WTC11 (cell line): ENCODE results near the gene KIF19.

ENCODE experiments used
- ATF3 ChIP-seq: sonication (generic); formaldehyde crosslinking; conservative IDR thresholded peaks from 2 replicates; pipeline ENCODE4 v1.8.1; 2022; ENCODE audit warnings: mild to moderate bottlenecking, missing genetic modification reagents
- E2F4 ChIP-seq: sonication (generic); formaldehyde crosslinking; IDR thresholded peaks from 2 replicates; pipeline ENCODE4 v1.8.1; 2022; ENCODE audit warnings: low read depth, mild to moderate bottlenecking, moderate library complexity, missing genetic modification reagents, borderline replicate concordance
- JUN ChIP-seq: sonication (generic); formaldehyde crosslinking; IDR thresholded peaks from 2 replicates; pipeline ENCODE4 v1.8.0; 2023; ENCODE audit warnings: mild to moderate bottlenecking, missing genetic modification reagents
- MAX ChIP-seq: sonication (generic); formaldehyde crosslinking; IDR thresholded peaks from 2 replicates; pipeline ENCODE4 v1.8.0; 2022; ENCODE audit warnings: mild to moderate bottlenecking, missing genetic modification reagents
- MYBL2 ChIP-seq: sonication (generic); formaldehyde crosslinking; IDR thresholded peaks from 2 replicates; pipeline ENCODE4 v1.8.1; 2023; ENCODE audit warnings: mild to moderate bottlenecking, moderate library complexity, missing genetic modification reagents
- NR3C1 ChIP-seq: sonication (generic); formaldehyde crosslinking; conservative IDR thresholded peaks from 2 replicates; pipeline ENCODE4 v1.8.1; 2023; ENCODE audit warnings: low read depth, mild to moderate bottlenecking, missing genetic modification reagents
- SP1 ChIP-seq: sonication (generic); formaldehyde crosslinking; conservative IDR thresholded peaks from 2 replicates; pipeline ENCODE4 v1.8.1; 2022; ENCODE audit warnings: missing genetic modification reagents
- TF ChIP-seq, protein P1 (sequence below): fragments of 200-600 bp; IDR thresholded peaks from 2 replicates; pipeline ENCODE4 v1.8.0; 2022; ENCODE audit warnings: antibody characterized with exemption
- TF ChIP-seq, protein P2 (sequence below): sonication (generic); formaldehyde crosslinking; IDR thresholded peaks from 2 replicates; pipeline ENCODE4 v1.8.1; 2022; ENCODE audit warnings: low read depth, missing genetic modification reagents, borderline replicate concordance
- TF ChIP-seq, protein P3 (sequence below): sonication (generic); formaldehyde crosslinking; IDR thresholded peaks from 2 replicates; pipeline ENCODE4 v1.8.0; 2022; ENCODE audit warnings: mild to moderate bottlenecking, missing genetic modification reagents

- TF ChIP-seq E2F4 (CRISPR knock-in tag) (no peak), MAX (CRISPR knock-in tag) (no peak), MYBL2 (CRISPR knock-in tag) (no peak), NR3C1 (CRISPR knock-in tag) (no peak), SP1 (CRISPR knock-in tag) (no peak), JUN (CRISPR knock-in tag) (no peak), ATF3 (CRISPR knock-in tag) (no peak)
- TF ChIP-seq, protein P1, sequence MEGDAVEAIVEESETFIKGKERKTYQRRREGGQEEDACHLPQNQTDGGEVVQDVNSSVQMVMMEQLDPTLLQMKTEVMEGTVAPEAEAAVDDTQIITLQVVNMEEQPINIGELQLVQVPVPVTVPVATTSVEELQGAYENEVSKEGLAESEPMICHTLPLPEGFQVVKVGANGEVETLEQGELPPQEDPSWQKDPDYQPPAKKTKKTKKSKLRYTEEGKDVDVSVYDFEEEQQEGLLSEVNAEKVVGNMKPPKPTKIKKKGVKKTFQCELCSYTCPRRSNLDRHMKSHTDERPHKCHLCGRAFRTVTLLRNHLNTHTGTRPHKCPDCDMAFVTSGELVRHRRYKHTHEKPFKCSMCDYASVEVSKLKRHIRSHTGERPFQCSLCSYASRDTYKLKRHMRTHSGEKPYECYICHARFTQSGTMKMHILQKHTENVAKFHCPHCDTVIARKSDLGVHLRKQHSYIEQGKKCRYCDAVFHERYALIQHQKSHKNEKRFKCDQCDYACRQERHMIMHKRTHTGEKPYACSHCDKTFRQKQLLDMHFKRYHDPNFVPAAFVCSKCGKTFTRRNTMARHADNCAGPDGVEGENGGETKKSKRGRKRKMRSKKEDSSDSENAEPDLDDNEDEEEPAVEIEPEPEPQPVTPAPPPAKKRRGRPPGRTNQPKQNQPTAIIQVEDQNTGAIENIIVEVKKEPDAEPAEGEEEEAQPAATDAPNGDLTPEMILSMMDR, result peak; percentile 95
- TF ChIP-seq, protein P2, sequence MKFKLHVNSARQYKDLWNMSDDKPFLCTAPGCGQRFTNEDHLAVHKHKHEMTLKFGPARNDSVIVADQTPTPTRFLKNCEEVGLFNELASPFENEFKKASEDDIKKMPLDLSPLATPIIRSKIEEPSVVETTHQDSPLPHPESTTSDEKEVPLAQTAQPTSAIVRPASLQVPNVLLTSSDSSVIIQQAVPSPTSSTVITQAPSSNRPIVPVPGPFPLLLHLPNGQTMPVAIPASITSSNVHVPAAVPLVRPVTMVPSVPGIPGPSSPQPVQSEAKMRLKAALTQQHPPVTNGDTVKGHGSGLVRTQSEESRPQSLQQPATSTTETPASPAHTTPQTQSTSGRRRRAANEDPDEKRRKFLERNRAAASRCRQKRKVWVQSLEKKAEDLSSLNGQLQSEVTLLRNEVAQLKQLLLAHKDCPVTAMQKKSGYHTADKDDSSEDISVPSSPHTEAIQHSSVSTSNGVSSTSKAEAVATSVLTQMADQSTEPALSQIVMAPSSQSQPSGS (CRISPR knock-in tag), result no peak
- TF ChIP-seq, protein P3, sequence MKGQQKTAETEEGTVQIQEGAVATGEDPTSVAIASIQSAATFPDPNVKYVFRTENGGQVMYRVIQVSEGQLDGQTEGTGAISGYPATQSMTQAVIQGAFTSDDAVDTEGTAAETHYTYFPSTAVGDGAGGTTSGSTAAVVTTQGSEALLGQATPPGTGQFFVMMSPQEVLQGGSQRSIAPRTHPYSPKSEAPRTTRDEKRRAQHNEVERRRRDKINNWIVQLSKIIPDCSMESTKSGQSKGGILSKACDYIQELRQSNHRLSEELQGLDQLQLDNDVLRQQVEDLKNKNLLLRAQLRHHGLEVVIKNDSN, result no peak
These were observed 42.5 kb downstream of the KIF19 start for GRCh38 chr17:74368341-74369081.
